CD14-positive monocyte (primary cell): ENCODE data around the gene HMGXB3. TPM values are rescaled to one million over a fixed set of nuclear protein-coding genes. Genes with fewer than 3 reads are reported as not detected.

Experiments used
- DNase-seq, 3 donors: peaks; one replicate each; pipeline ENCODE4 v3.0.0-alpha.2; 2011 to 2022
- H2AFZ ChIP-seq: 2 replicates; pipeline ENCODE4 v1.6.0; 2012; ENCODE audit warnings: mild to moderate bottlenecking, low read depth, low read length, inconsistent platforms; ENCODE audit not compliant: insufficient read depth, poor library complexity, severe bottlenecking
- H3K27ac ChIP-seq, 2 donors: 1 replicate in 1 of 2; 2 replicates in 1 of 2; pipeline ENCODE4 v1.5.1; 2012 to 2013; ENCODE audit warnings: low read length in 2 of 2, control low read depth in 1 of 2, inconsistent platforms in 1 of 2, low read depth in 1 of 2, mild to moderate bottlenecking in 1 of 2
- H3K27me3 ChIP-seq, 2 donors: one replicate each; pipeline versions ENCODE4 v1.6.0 to v1.6.1; 2011 to 2013; ENCODE audit warnings: low read length in 2 of 2; ENCODE audit not compliant: control insufficient read depth in 2 of 2, insufficient read depth in 2 of 2
- H3K36me3 ChIP-seq, 2 donors: replicated peaks in 1 of 2; 1 replicate in 1 of 2; 2 replicates in 1 of 2; pipeline versions ENCODE4 v1.5.1 to v1.6.1; 2012 to 2013; ENCODE audit warnings: low read length in 2 of 2, control low read depth in 1 of 2, inconsistent platforms in 1 of 2, mild to moderate bottlenecking in 1 of 2; ENCODE audit not compliant: insufficient read depth in 2 of 2, control insufficient read depth in 1 of 2
- H3K4me1 ChIP-seq, 2 donors: 1 replicate in 1 of 2; 2 replicates in 1 of 2; pipeline versions ENCODE4 v1.5.1 to v1.6.1; 2012 to 2013; ENCODE audit warnings: low read length in 2 of 2, control low read depth in 1 of 2, inconsistent platforms in 1 of 2, mild to moderate bottlenecking in 1 of 2, moderate library complexity in 1 of 2; ENCODE audit not compliant: insufficient read depth in 2 of 2, control insufficient read depth in 1 of 2
- H3K4me2 ChIP-seq: replicated peaks from 2 replicates; pipeline ENCODE3; 2012; ENCODE audit warnings: low read length, moderate library complexity, mild to moderate bottlenecking; ENCODE audit not compliant: poor library complexity, severe bottlenecking; ENCODE audit errors: extremely low read depth
- H3K4me3 ChIP-seq, 3 experiments: fragments of 200-600 bp in 1 of 3; sonication (generic) in 1 of 3; replicated peaks in 1 of 3; 1 replicate in 2 of 3; 2 replicates in 1 of 3; pipeline ENCODE4 v1.5.1; 2011 to 2013; ENCODE audit warnings: low read length in 3 of 3, mild to moderate bottlenecking in 3 of 3, control low read depth in 2 of 3, low read depth in 2 of 3, inconsistent platforms in 1 of 3, moderate library complexity in 1 of 3
- H3K79me2 ChIP-seq: 2 replicates; pipeline ENCODE4 v1.6.0; 2012; ENCODE audit warnings: mild to moderate bottlenecking, control low read depth, inconsistent platforms, low read length, moderate library complexity; ENCODE audit not compliant: insufficient read depth
- H3K9ac ChIP-seq: 2 replicates; pipeline ENCODE4 v1.6.0; 2017; ENCODE audit warnings: low read length, mild to moderate bottlenecking; ENCODE audit not compliant: insufficient read depth, poor library complexity, severe bottlenecking
- H3K9me3 ChIP-seq, 2 donors: replicated peaks in 1 of 2; 1 replicate in 1 of 2; 2 replicates in 1 of 2; pipeline versions ENCODE4 v1.5.1 to v1.6.1; 2012 to 2013; ENCODE audit warnings: low read length in 2 of 2, control low read depth in 1 of 2; ENCODE audit not compliant: control insufficient read depth in 1 of 2, insufficient read depth in 1 of 2
- H4K20me1 ChIP-seq: 2 replicates; pipeline ENCODE4 v1.6.0; 2012; ENCODE audit warnings: mild to moderate bottlenecking, low read length, control low read depth, moderate library complexity; ENCODE audit not compliant: insufficient read depth
- H3K27ac Mint-ChIP-seq, 7 donors: one replicate each; pipeline ENCODE4 v1.8.0; 2020; ENCODE audit warnings: mild to moderate bottlenecking in 7 of 7, mixed read lengths in 7 of 7, moderate library complexity in 6 of 7, inconsistent platforms in 2 of 7
- H3K27me3 Mint-ChIP-seq, 3 donors: one replicate each; pipeline ENCODE4 v1.8.0; 2021 to 2022; ENCODE audit warnings: low read depth in 3 of 3, mild to moderate bottlenecking in 3 of 3, mixed read lengths in 3 of 3, moderate library complexity in 3 of 3, inconsistent platforms in 1 of 3
- H3K36me3 Mint-ChIP-seq, 2 donors: one replicate each; pipeline ENCODE4 v1.8.0; 2020; ENCODE audit warnings: mixed read lengths in 2 of 2, inconsistent platforms in 1 of 2, mild to moderate bottlenecking in 1 of 2
- H3K4me1 Mint-ChIP-seq: one replicate; pipeline ENCODE4 v1.8.0; 2020; ENCODE audit warnings: mild to moderate bottlenecking, mixed read lengths
- H3K4me3 Mint-ChIP-seq, 2 donors: one replicate each; pipeline ENCODE4 v1.8.0; 2020; ENCODE audit warnings: mild to moderate bottlenecking in 2 of 2, mixed read lengths in 2 of 2, moderate library complexity in 1 of 2
- H3K9me3 Mint-ChIP-seq, 7 donors: one replicate each; pipeline ENCODE4 v1.8.0; 2020 to 2022; ENCODE audit warnings: mixed read lengths in 7 of 7, mild to moderate bottlenecking in 6 of 7, moderate library complexity in 6 of 7, inconsistent platforms in 2 of 7
- CTCF ChIP-seq: fragments of 200-600 bp; IDR thresholded peaks from one replicate; pipeline ENCODE4 v1.8.0; 2022; ENCODE audit warnings: antibody characterized with exemption, mild to moderate bottlenecking
- WGBS: methylation state at CpG from one replicate; pipeline ENCODE4 v1.1.5; 2013; ENCODE audit warnings: missing lambda C conversion rate; ENCODE audit not compliant: insufficient coverage; 5-methylcytosine and 5-hydroxymethylcytosine counted together
- intact Hi-C, 2 donors: fragments of 100-400 bp; cut with micrococcal nuclease; formaldehyde crosslinking; loops; one replicate each; pipeline versions ENCODE4 v1.15.0 to v1.15.1; 2023
- polyA plus RNA-seq, 3 donors: library from polyadenylated mRNA; depleted of rRNA in 1 of 3; unstranded in 2 of 3; stranded (reverse) in 1 of 3; fragments of 300-500 nt in 2 of 3; fragments of >200 nt in 1 of 3; fragmentation: Illumina TruSeq in 2 of 3; gene quantifications; 1 replicate in 2 of 3; 2 replicates in 1 of 3; pipeline ENCODE4 v1.2.3, GENCODE V29; 2012 to 2021

Gene HMGXB3
- polyA plus RNA-seq, 3 donors, result 3.1 to 22.9 (median 6.2) TPM

- intact Hi-C loops, result no loop called here
- peaks cover 68 to 80% of the 10 kb centered on the region in 2 donors for H3K36me3 Mint-ChIP-seq
These were observed 6.5 kb downstream of the HMGXB3 start for GRCh38 chr5:150007050-150007449.

GRCh38 chr5:150009671-150010387, 9.3 kb downstream of the HMGXB3 start:
- H3K27ac Mint-ChIP-seq, result peak overlapping the region in 2 of 7 donors; percentile 33 to 37

More at GRCh38 chr5:150007050-150007449, 6.5 kb downstream of the HMGXB3 start:
- Histone ChIP-seq H3K36me3 (peaks cover 60 to 81% of the 10 kb centered on the region in 2 donors), H3K9me3 (no peaks in the 10 kb centered on the region), H3K79me2 (peaks cover 30% of the 10 kb centered on the region), H3K27me3 (no peaks in the 10 kb centered on the region), H3K4me1 (peaks cover 7 to 8% of the 10 kb centered on the region in 2 donors), H3K27ac (no peak overlapping the region), H3K9ac (no peak overlapping the region), H2AFZ (no peak overlapping the region), H3K4me2 (no peak overlapping the region), H3K4me3 (no peak overlapping the region), H4K20me1 (peaks cover 39% of the 10 kb centered on the region)
- Mint-ChIP-seq H3K4me3 (no peak overlapping the region), H3K27ac (no peak overlapping the region), H3K4me1 (peaks cover 10% of the 10 kb centered on the region), H3K9me3 (no peaks in the 10 kb centered on the region), H3K27me3 (peaks cover 0 to 2% (median 0%) of the 10 kb centered on the region in 3 donors)
- TF ChIP-seq CTCF, result no peak
- DNase-seq, result no peak

More at GRCh38 chr5:150009671-150010387, 9.3 kb downstream of the HMGXB3 start:
- Mint-ChIP-seq H3K36me3 (peaks cover 84 to 93% of the 10 kb centered on the region in 2 donors), H3K9me3 (peaks cover 0 to 7% (median 0%) of the 10 kb centered on the region in 7 donors), H3K4me1 (no peaks in the 10 kb centered on the region), H3K4me3 (no peak overlapping the region), H3K27me3 (peaks cover 0 to 2% (median 0%) of the 10 kb centered on the region in 3 donors)
- no peak overlapping the region for H3K9ac ChIP-seq
- 100% methylated on average over 6 of the region's 6 CpGs for WGBS
- peaks cover 0 to under 1% of the 10 kb centered on the region in 2 donors for H3K9me3 ChIP-seq
- no peak for DNase-seq
- H3K27ac ChIP-seq, result no peak overlapping the region
- intact Hi-C loops, result no loop called here
- H3K36me3 ChIP-seq, result peaks cover 84 to 100% of the 10 kb centered on the region in 2 donors
- H2AFZ ChIP-seq, result no peak overlapping the region
- no peaks in the 10 kb centered on the region for H3K27me3 ChIP-seq
- H4K20me1 ChIP-seq, result peaks cover 17% of the 10 kb centered on the region
- no peaks in the 10 kb centered on the region for H3K4me1 ChIP-seq
- peaks cover 3% of the 10 kb centered on the region for H3K79me2 ChIP-seq
- H3K4me3 ChIP-seq, result no peak overlapping the region
- H3K4me2 ChIP-seq, result no peak overlapping the region
- TF ChIP-seq CTCF, result no peak
